C4-2B (cell line): ENCODE data around the gene NR4A1.

ENCODE experiments used
- CTCF ChIP-seq: fragments of 450-650 bp; conservative IDR thresholded peaks from 2 replicates; pipeline ENCODE4 v1.5.1; 2017; ENCODE audit warnings: mild to moderate bottlenecking
- ZFX ChIP-seq: fragments of 450-650 bp; IDR thresholded peaks from 2 replicates; pipeline ENCODE4 v1.6.1; 2017

DNA sequence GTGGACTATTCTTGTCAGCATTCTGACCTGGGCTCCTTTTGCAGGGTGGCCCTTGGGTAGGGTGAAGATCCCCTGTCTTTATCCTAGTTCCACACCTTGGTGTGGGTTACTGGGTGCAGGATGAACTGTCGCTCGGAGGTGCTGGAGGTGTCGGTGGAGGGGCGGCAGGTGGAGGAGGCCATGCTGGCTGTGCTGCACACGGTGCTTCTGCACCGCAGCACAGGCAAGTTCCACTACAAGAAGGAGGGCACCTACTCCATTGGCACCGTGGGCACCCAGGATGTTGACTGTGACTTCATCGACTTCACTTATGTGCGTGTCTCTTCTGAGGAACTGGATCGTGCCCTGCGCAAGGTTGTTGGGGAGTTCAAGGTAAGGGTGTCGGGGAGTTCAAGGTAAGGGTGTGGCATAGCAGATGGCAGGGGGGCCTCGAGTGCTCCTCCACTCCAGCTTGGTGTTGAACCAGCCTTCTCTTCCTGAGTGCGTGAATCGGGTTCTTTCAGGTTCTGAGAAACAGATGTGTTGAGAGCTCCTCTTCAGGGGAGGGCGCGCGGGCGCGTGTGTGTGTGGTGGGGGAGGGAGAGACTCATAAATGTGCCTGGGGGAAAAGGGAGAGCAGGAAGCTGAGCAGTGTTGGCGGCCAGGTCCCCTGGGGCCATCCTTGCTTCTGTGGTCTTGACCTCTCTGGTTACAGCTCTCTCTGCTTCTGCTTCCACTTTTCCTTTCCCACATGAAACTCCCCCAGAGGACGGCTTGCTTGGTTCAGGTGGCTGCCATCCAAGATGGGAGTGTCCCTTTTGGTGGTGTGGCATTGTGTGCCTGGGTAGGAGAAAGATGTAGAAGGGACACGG is 22.5 kb downstream of the NR4A1 start:
- TF ChIP-seq CTCF (no peak), ZFX (no peak)
